ENCODE measurements around the gene PDIK1L.

- TF ChIP-seq CTCF (IDR thresholded peaks at IDR 0.05; ENCODE audit: poor library complexity) (no peak), EZH2 (IDR thresholded peaks at IDR 0.05; ENCODE audit: borderline replicate concordance) (no peak), EZH2phosphoT487 (IDR thresholded peaks at IDR 0.05; ENCODE audit: low read depth, severe bottlenecking, unreplicated experiment) (no peak)
Measured at GRCh38 chr1:26096471-26096870, 15.2 kb upstream of the PDIK1L start.
